HG03097 (cell line): ENCODE results near the gene DELE1.

ENCODE experiments used
- ATAC-seq: cut with Tn5 transposase; IDR thresholded peaks from one replicate; pipeline ENCODE4 v1.9.1; 2021; ENCODE audit not compliant: unreplicated experiment, low FRiP score

Gene DELE1

DNA sequence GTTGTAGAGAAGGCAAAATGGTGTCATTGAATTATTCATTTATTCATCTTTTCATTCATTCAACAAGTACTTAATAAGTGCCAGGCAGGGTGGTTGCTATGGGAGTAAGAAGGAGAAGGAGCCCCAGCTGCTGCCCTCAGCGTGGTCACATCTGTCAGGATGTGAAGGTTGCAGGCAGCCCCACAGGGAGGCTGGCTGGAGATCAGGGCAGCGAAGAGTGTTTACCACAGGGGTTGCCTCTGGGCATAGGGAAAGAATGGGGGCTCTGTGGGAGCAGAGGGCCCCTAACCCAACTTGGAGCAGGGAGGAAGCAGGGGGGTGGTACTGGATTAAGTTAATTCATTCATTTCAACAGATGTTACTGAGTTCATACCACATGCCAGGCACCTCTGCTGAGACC lies 28.3 kb downstream of the DELE1 start:
- ATAC-seq: no peak

GRCh38 chr5:141954194-141954593 lies 30.5 kb downstream of the DELE1 start:
- ATAC-seq: no peak

- no peak for ATAC-seq
Observed at GRCh38 chr5:141957367-141957996, 33.8 kb downstream of the DELE1 start.

DNA sequence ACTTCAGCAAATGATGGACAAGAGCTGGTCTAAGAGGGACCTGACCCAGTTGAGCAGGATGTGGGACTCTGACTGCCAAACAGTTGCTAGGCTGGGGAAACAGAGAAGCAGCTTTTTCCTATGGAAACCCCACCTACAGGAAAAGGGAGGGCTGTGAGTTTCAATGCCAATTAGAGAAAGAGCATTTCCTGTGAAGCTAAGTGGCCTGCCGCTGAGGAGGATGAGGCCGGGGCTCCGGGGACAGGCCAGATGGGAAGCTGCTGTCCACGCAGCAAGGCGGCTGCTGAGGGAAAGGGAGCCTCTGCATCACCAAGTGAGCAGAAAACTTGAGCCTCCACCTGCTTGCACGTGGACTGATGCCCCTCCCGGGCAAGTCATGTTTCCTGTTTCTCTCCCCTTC lies 34.4 kb downstream of the DELE1 start, which contains the start of gene PCDH12:
TSS of gene PCDH12 (minus strand) at position 90 of the 400 bp plus-strand sequence. CDS start 351 bp downstream, outside the sequence.
- ATAC-seq: no peak

GRCh38 chr5:141958546-141959172 lies 35.0 kb downstream of the DELE1 start:
- no peak for ATAC-seq

- ATAC-seq: no peak
Observed at GRCh38 chr5:141960018-141960417, 36.3 kb downstream of the DELE1 start.

- peak; percentile 75 for ATAC-seq
Observed at GRCh38 chr5:141960449-141961323, 37.0 kb downstream of the DELE1 start.

DNA sequence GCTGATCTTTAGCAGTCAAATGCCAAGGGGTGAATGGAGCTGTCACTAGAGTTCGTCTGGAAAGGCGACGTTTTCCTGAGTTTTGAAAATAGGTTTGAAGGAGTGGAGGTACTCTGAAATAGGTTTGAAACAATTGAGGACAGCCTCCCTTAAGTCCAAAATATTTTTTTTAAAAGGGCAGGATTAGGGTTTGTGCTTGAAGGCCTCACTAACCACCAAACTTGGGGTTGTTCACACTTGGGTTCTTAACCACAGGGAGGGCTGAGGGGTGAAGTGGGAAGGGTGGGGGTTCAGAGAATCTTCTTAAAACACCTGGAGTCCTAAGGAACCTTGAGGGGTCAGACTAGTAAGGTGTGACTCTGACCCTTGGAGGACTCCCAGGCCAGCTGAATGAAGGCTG lies 37.8 kb downstream of the DELE1 start:
- no peak for ATAC-seq

GRCh38 chr5:141963701-141964100 lies 40.0 kb downstream of the DELE1 start:
- ATAC-seq: no peak

- no peak for ATAC-seq
Observed at GRCh38 chr5:141965071-141965470, 41.4 kb downstream of the DELE1 start.

DNA sequence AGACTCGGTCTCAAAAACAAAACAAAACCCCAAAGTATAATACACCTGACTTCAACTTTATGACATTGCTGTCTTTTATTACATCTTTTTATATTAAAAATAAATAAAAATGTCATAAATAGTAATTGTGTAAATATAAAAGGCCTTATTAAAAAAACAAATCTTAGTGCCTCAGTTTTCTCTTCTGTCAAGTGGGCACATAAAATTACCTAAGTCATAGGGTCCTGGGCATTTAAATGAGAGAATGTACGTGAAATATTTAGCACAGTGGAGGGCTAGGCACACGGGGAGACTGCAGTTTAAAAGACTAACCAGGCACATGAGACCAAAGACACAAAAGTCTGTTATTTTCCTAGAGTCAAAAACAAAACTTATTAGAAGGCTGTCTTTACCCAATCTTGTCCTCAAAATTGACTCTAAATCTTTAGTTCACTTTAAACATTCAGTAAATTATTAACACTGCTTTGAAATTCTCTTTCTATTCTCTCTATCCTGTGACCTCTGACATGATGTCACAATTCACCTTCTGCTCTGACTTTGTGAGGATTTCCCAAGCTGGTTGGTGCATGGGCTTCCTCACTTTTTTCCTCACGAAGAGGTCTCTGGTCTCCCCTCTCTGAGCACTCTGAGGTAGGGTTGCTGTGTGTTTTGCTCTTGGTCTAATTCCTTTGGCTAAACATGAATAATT lies 42.7 kb downstream of the DELE1 start:
- ATAC-seq: no peak

- no peak for ATAC-seq
Observed at GRCh38 chr5:141966963-141967333, 43.3 kb downstream of the DELE1 start.

DNA sequence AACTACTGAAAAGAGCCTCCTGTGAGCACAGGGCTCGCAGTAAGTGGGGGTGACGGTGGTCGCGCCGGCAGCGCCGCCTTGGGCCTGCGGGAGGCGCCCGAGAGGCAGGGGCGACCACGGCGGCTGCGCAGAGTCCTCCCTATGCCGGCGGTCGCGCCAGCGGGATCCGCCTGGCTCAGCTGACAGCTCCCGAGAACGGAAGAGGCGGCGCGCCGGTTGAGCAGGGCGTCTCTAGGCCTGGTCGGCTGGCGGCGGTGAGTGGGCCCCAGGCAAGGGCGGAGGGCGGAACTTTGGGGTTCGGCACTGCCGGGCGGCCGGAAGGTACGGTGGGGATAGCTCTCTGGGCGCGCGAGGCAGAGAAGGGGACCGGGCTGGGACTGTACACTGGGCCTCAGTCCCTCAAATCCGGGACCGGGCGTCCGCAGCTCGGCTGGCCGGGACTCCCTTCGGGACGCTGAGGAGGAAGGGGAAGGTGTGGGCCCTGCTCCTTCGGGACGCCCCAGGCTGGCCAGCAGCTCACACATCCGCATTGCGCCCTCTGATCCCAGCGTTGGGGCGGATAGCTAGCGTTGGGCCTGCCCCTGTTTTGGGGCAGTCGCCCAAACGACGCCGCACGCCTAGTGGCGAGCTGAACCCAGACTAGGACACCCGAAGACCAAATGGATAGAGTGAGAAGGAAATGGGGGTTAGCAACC lies 45.4 kb downstream of the DELE1 start, which contains the start of gene RNF14:
TSS of gene RNF14 (plus strand) at position 192 of the 695 bp plus-strand sequence. CDS start 4,484 bp downstream, outside the sequence.
- ATAC-seq: peak; percentile 91

DNA sequence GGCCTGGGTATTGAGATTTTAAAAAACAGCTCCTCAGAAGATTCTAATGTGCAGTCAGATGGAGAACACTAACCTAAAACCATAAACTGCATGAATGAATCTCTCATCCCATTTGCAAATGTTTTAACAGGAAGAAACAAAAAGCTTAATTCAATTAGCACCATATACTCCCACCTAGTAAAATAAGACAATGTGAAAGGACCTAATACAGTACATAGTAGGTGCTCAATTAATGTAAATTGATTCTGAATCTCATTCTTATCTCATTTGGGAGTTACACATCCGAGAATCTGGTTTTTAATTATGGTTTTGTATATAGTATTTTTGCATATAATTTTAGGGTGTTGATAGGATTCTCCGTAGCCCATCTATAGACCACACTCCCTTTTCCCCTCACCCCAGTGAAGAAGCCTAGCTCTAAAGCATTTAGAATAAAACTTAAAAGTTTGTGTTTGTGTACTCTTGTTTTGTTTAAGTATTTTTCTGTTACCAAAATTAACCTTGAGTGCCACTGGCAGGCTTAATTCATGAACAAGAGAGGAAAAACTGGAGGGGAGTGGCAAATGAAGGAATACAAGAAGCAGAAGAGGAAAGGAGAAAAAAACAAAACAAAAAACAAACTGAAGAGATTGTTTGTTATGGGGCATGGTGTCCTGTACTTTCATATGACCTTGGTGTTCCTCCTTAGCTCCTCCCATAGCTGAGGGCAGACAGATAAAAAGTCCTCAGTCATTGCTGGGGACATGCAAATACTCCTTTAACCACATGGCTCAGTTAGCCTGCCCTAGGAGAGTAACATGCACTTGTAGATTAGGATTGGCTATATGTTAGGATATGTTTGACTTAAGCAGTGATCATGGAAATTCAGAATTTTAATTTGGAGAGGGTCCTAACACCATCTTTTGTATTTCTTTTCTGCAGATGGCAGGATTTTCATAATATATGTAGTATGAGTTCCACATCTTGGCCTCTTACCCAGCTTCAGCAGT lies 46.4 kb downstream of the DELE1 start:
- ATAC-seq: peak; percentile 42

- no peak for ATAC-seq
Observed at GRCh38 chr5:141973871-141974595, 50.4 kb downstream of the DELE1 start.

- ATAC-seq: no peak
Observed at GRCh38 chr5:141976176-141976575, 52.5 kb downstream of the DELE1 start.

DNA sequence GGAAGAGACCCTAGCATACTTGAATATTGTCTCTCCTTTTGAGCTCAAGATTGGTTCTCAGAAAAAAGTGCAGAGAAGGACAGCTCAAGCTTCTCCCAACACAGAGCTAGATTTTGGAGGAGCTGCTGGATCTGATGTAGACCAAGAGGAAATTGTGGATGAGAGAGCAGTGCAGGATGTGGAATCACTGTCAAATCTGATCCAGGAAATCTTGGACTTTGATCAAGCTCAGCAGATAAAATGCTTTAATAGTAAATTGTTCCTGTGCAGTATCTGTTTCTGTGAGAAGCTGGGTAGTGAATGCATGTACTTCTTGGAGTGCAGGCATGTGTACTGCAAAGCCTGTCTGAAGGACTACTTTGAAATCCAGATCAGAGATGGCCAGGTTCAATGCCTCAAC lies 54.7 kb downstream of the DELE1 start:
- ATAC-seq: no peak

DNA sequence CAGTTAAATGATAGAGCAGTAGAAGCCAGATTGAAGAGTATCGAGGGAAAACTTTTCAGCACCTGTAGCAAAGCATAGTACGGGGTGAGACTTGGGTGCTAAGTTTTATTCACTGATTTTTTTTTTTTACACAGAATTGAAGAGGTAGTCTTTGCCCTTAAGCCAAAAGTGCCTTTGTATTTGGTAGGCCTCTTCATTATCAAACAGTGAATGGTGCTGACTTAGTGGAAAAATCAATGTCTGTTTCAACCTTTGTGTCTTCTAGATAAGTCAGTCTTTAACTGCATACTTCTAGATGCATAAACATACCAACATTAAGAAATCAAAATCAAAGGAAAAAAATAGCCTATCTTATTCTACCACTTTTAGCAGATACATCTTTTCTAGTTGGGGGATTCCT lies 59.0 kb downstream of the DELE1 start:
- ATAC-seq: no peak
